PFSK-1 (cell line): Measurements from ENCODE around the gene FAM83G.

Source experiments
- FOXP2 ChIP-seq: optimal IDR thresholded peaks from 2 replicates; pipeline ENCODE3; 2011; ENCODE audit warnings: borderline replicate concordance, control low read depth, inconsistent platforms; ENCODE audit not compliant: insufficient read depth; ENCODE audit errors: extremely low read length, extremely low read depth
- POLR2AphosphoS5 ChIP-seq: IDR thresholded peaks from 2 replicates; pipeline ENCODE4 v1.6.1; 2012; ENCODE audit warnings: low read depth, mild to moderate bottlenecking, control low read depth, low read length, moderate library complexity
- SIN3A ChIP-seq: IDR thresholded peaks from 2 replicates; pipeline ENCODE4 v1.6.1; 2012; ENCODE audit warnings: mild to moderate bottlenecking, low read length, moderate library complexity, borderline replicate concordance; ENCODE audit not compliant: insufficient read depth
- TAF1 ChIP-seq: IDR thresholded peaks from 2 replicates; pipeline ENCODE4 v1.6.1; 2012; ENCODE audit warnings: low read length, control low read depth, borderline replicate concordance; ENCODE audit not compliant: insufficient read depth
- TF ChIP-seq, protein P1 (sequence below), 2 experiments: IDR thresholded peaks; 2 replicates each; pipeline versions ENCODE4 v1.6.1 to v1.8.0; 2011 to 2012; ENCODE audit warnings: low read depth in 2 of 2, low read length in 2 of 2, control low read depth in 1 of 2, inconsistent platforms in 1 of 2, mild to moderate bottlenecking in 1 of 2, moderate library complexity in 1 of 2; ENCODE audit not compliant: insufficient read depth in 1 of 2

The FAM83G gene

GRCh38 chr17:18976201-18976600 is 28.4 kb downstream of the FAM83G start:
- TF ChIP-seq, protein P1, sequence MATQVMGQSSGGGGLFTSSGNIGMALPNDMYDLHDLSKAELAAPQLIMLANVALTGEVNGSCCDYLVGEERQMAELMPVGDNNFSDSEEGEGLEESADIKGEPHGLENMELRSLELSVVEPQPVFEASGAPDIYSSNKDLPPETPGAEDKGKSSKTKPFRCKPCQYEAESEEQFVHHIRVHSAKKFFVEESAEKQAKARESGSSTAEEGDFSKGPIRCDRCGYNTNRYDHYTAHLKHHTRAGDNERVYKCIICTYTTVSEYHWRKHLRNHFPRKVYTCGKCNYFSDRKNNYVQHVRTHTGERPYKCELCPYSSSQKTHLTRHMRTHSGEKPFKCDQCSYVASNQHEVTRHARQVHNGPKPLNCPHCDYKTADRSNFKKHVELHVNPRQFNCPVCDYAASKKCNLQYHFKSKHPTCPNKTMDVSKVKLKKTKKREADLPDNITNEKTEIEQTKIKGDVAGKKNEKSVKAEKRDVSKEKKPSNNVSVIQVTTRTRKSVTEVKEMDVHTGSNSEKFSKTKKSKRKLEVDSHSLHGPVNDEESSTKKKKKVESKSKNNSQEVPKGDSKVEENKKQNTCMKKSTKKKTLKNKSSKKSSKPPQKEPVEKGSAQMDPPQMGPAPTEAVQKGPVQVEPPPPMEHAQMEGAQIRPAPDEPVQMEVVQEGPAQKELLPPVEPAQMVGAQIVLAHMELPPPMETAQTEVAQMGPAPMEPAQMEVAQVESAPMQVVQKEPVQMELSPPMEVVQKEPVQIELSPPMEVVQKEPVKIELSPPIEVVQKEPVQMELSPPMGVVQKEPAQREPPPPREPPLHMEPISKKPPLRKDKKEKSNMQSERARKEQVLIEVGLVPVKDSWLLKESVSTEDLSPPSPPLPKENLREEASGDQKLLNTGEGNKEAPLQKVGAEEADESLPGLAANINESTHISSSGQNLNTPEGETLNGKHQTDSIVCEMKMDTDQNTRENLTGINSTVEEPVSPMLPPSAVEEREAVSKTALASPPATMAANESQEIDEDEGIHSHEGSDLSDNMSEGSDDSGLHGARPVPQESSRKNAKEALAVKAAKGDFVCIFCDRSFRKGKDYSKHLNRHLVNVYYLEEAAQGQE (IDR thresholded peaks at IDR 0.05; ENCODE audit: insufficient read depth in 1 of 2, low read depth in 2 of 2, low read length in 2 of 2), result no peak
- no peak for TF ChIP-seq POLR2AphosphoS5
- no peak for TF ChIP-seq SIN3A
- TF ChIP-seq TAF1, result no peak
- TF ChIP-seq FOXP2, result no peak

DNA sequence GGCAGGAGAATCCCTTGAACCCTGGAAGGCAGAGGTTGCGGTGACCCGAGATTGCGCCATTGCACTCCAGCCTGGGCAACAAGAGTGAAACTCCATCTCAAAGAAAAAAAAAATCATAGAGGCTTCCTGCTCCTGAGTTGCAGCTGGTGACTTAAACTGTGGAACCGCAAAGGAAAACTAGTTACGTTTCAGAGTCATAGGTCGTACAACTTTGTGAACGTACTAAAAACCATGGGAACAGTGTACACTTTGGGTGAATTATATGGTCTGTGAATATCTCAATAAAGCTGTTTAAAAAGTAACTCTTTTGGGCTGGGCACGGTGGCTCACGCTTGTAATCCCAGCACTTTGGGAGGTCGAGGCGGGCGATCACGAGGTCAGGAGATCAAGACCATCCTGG is 29.0 kb downstream of the FAM83G start:
- TF ChIP-seq TAF1, result no peak

DNA sequence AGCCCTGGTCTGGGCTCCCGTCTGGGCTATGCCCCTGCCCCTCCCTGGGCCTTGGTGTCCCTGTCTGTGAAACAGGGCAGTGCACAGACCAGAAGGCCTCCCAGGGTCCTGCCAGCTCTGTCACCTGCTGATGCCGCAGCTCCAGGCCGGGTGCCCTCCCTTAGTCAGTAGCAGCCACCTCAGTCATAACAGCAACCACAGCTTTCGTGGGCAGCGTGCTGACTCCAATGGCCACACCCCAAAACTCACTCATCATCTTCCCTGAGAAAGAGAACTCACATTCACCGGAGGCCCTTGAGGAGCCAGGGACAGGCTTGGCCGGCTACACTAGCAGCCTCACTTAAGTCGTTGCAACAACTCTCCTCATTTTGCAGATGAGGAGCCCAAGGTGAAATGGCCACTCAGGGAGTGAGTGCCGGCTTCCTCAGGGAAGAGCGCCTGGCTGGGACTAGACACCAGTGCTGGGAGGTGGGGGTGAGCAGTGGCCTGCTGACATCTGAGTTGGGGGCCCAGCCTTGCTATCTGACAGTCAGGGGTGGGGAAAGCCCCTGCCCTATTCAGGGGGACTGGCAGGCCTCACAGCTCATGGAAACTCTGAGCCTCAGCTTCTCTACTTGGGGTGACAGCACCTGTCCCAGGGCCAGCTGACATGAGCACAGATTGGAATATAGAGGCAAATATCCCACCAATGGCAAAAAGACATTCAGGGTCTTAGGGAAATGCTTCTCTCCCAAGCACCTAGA is 30.0 kb downstream of the FAM83G start:
- TF ChIP-seq, protein P1 (IDR thresholded peaks at IDR 0.05; ENCODE audit: insufficient read depth in 1 of 2, low read depth in 2 of 2, low read length in 2 of 2), result no peak
- TF ChIP-seq SIN3A (no peak), POLR2AphosphoS5 (no peak), FOXP2 (no peak), TAF1 (no peak)

- no peak for TF ChIP-seq FOXP2
- no peak for TF ChIP-seq TAF1
- no peak for TF ChIP-seq SIN3A
- TF ChIP-seq, protein P1 (IDR thresholded peaks at IDR 0.05; ENCODE audit: insufficient read depth in 1 of 2, low read depth in 2 of 2, low read length in 2 of 2), result no peak
- no peak for TF ChIP-seq POLR2AphosphoS5
Observed at GRCh38 chr17:18971801-18972200, 32.8 kb downstream of the FAM83G start.

GRCh38 chr17:18970582-18971480 is 33.7 kb downstream of the FAM83G start:
- TF ChIP-seq TAF1, result no peak
- TF ChIP-seq FOXP2, result no peak
- TF ChIP-seq, protein P1 (IDR thresholded peaks at IDR 0.05; ENCODE audit: insufficient read depth in 1 of 2, low read depth in 2 of 2, low read length in 2 of 2), result no peak
- TF ChIP-seq POLR2AphosphoS5, result no peak
